Prostate gland (tissue), 2 donors: Measurements from ENCODE around the gene RNU4-1. TPM values are rescaled to one million over a fixed set of nuclear protein-coding genes. Genes with fewer than 3 reads are reported as not detected.
A peak's percentile ranks its signal among the peaks of the same experiment; 100 is the strongest.

ENCODE experiments used
- DNase-seq: peaks from one replicate; pipeline ENCODE4 v3.0.0-alpha.2; 2019; ENCODE audit warnings: low spot score
- H3K27ac ChIP-seq, 2 donors: fragments of 200-600 bp; sonication (generic); 2 replicates each; pipeline ENCODE4 v1.5.1; 2017 to 2019
- H3K27me3 ChIP-seq: fragments of 200-600 bp; sonication (generic); replicated peaks from 2 replicates; pipeline ENCODE4 v1.5.1; 2019; ENCODE audit not compliant: insufficient read depth
- H3K36me3 ChIP-seq, 2 donors: fragments of 200-600 bp; sonication (generic); 1 replicate in 1 of 2; 2 replicates in 1 of 2; pipeline versions ENCODE4 v1.5.1 to v1.8.1; 2017 to 2019
- H3K4me1 ChIP-seq: fragments of 200-600 bp; sonication (generic); replicated peaks from 2 replicates; pipeline ENCODE4 v1.5.1; 2019
- H3K4me3 ChIP-seq, 2 donors: fragments of 200-600 bp; sonication (generic); 2 replicates each; pipeline ENCODE4 v1.5.1; 2017 to 2019
- H3K9me3 ChIP-seq: fragments of 200-600 bp; sonication (generic); 2 replicates; pipeline ENCODE4 v1.5.1; 2017
- CTCF ChIP-seq, 4 experiments: fragments of 200-600 bp in 2 of 4; fragments of 450-650 bp in 2 of 4; sonication (generic) in 2 of 4; IDR thresholded peaks; 1 replicate in 3 of 4; 2 replicates in 1 of 4; pipeline ENCODE4 v1.5.1; 2016 to 2019; ENCODE audit warnings: antibody characterized with exemption in 4 of 4, mild to moderate bottlenecking in 2 of 4, moderate library complexity in 2 of 4
- POLR2A ChIP-seq: fragments of 450-650 bp; IDR thresholded peaks from one replicate; pipeline ENCODE4 v1.6.1; 2016; ENCODE audit warnings: antibody characterized with exemption, mild to moderate bottlenecking
- POLR2AphosphoS5 ChIP-seq: sonication (generic); formaldehyde crosslinking; IDR thresholded peaks from one replicate; pipeline ENCODE4 v1.6.1; 2017; ENCODE audit warnings: antibody characterized with exemption
- WGBS: methylation state at CpG from one replicate; pipeline ENCODE4 v1.1.5; 2018; 5-methylcytosine and 5-hydroxymethylcytosine counted together
- intact Hi-C: fragments of 100-400 bp; cut with DNase I; formaldehyde crosslinking; loops from one replicate; pipeline ENCODE4 v1.14.2; 2022
- total RNA-seq, 2 donors: library from RNA; depleted of rRNA; stranded (reverse); fragments of >200 nt; gene quantifications; one replicate each; pipeline ENCODE4 v1.1.0, GENCODE V29; 2016

The RNU4-1 gene
- total RNA-seq, 2 donors from 2014 or later: under 0.01 TPM

- Histone ChIP-seq H3K4me3 (no peak overlapping the region), H3K27ac (peak overlapping the region; percentile 97), H3K4me1 (no peaks in the 10 kb centered on the region), H3K9me3 (no peaks in the 10 kb centered on the region), H3K36me3 (no peaks in the 10 kb centered on the region), H3K27me3 (no peaks in the 10 kb centered on the region)
- no peak for TF ChIP-seq POLR2A
- TF ChIP-seq CTCF (IDR thresholded peaks at IDR 0.05): no peak
- TF ChIP-seq POLR2AphosphoS5: no peak
- DNase-seq: peak; percentile 24
- 27% methylated on average over 22 of the region's 22 CpGs for WGBS
- intact Hi-C loops: no loop called here
Observed at GRCh38 chr12:120290609-120291305, 2.3 kb downstream of the RNU4-1 start.

- intact Hi-C loops: no loop called here
- Histone ChIP-seq H3K36me3 (no peaks in the 10 kb centered on the region), H3K27ac (no peak overlapping the region), H3K4me1 (no peaks in the 10 kb centered on the region), H3K27me3 (no peaks in the 10 kb centered on the region), H3K9me3 (no peaks in the 10 kb centered on the region), H3K4me3 (no peak overlapping the region)
- TF ChIP-seq POLR2AphosphoS5: no peak
- TF ChIP-seq CTCF (IDR thresholded peaks at IDR 0.05): no peak
- no peak for TF ChIP-seq POLR2A
- WGBS: 87% methylated on average over 12 of the region's 12 CpGs
- no peak for DNase-seq
Observed at GRCh38 chr12:120287491-120287890, 5.5 kb downstream of the RNU4-1 start.

- DNase-seq: no peak
- Histone ChIP-seq H3K27ac (no peak overlapping the region), H3K9me3 (no peaks in the 10 kb centered on the region), H3K36me3 (no peaks in the 10 kb centered on the region), H3K4me1 (no peaks in the 10 kb centered on the region), H3K27me3 (no peaks in the 10 kb centered on the region), H3K4me3 (no peak overlapping the region)
- no peak for TF ChIP-seq CTCF (IDR thresholded peaks at IDR 0.05)
- no peak for TF ChIP-seq POLR2AphosphoS5
- no peak for TF ChIP-seq POLR2A
- intact Hi-C loops: no loop called here
- 53% methylated on average over 7 of the region's 7 CpGs for WGBS
Observed at GRCh38 chr12:120286768-120287490, 6.1 kb downstream of the RNU4-1 start.

- H3K27ac ChIP-seq: no peak overlapping the region
- WGBS: 84% methylated on average over 3 of the region's 3 CpGs
- no peaks in the 10 kb centered on the region for H3K36me3 ChIP-seq
- no peak overlapping the region for H3K4me3 ChIP-seq
- intact Hi-C loops: no loop called here
- H3K4me1 ChIP-seq: no peaks in the 10 kb centered on the region
- DNase-seq: no peak
- H3K9me3 ChIP-seq: no peaks in the 10 kb centered on the region
- no peak for TF ChIP-seq POLR2AphosphoS5
- TF ChIP-seq POLR2A: no peak
- no peak for TF ChIP-seq CTCF (IDR thresholded peaks at IDR 0.05)
- H3K27me3 ChIP-seq: no peaks in the 10 kb centered on the region
Observed at GRCh38 chr12:120284381-120284780, 8.7 kb downstream of the RNU4-1 start.

GRCh38 chr12:120283318-120283717 lies 9.7 kb downstream of the RNU4-1 start:
- Histone ChIP-seq H3K4me1 (no peaks in the 10 kb centered on the region), H3K4me3 (no peak overlapping the region), H3K36me3 (no peaks in the 10 kb centered on the region), H3K9me3 (no peaks in the 10 kb centered on the region), H3K27me3 (no peaks in the 10 kb centered on the region), H3K27ac (no peak overlapping the region)
- no peak for DNase-seq
- 66% methylated on average over 7 of the region's 7 CpGs for WGBS
- TF ChIP-seq CTCF (IDR thresholded peaks at IDR 0.05) (no peak), POLR2AphosphoS5 (no peak), POLR2A (no peak)
- intact Hi-C loops: no loop called here
